HG02642 (cell line): ENCODE results near the gene SHLD2.
"Not testable (repeated sequence)": the region's sequence is repeated elsewhere in the genome, so short reads cannot be mapped to it uniquely, and the experiment has no call there.

ENCODE experiments used
- ATAC-seq: cut with Tn5 transposase; IDR thresholded peaks from one replicate; pipeline ENCODE4 v1.9.1; 2021; ENCODE audit warnings: mild to moderate bottlenecking; ENCODE audit not compliant: unreplicated experiment, poor library complexity

Gene SHLD2

DNA sequence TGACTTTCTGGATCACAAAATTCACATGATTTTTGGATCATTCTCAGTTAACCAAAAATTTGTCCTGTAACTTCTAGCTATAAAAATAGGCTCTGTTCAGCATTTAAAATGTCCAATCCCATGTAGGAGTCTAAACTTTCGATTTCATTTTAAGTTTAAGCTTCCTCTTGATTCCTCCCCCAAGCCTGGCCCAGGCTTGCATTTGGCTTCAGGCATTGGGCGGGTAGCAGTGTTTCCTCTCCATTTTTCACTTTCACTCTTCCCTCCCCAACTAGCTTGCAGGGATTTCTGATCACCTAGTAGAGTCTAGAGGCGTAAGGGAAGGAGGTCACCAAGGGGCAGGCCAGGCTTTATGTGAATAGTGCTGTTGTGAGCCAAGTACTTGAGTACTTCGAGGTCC is 109.8 kb downstream of the SHLD2 start:
- not testable (repeated sequence) for ATAC-seq

- ATAC-seq, result not testable (repeated sequence)
Measured at GRCh38 chr10:87206922-87207321, 111.9 kb downstream of the SHLD2 start.

- ATAC-seq, result not testable (repeated sequence)
Measured at GRCh38 chr10:87210309-87210708, 115.3 kb downstream of the SHLD2 start.

- ATAC-seq, result not testable (repeated sequence)
Measured at GRCh38 chr10:87211848-87212247, 116.8 kb downstream of the SHLD2 start.

DNA sequence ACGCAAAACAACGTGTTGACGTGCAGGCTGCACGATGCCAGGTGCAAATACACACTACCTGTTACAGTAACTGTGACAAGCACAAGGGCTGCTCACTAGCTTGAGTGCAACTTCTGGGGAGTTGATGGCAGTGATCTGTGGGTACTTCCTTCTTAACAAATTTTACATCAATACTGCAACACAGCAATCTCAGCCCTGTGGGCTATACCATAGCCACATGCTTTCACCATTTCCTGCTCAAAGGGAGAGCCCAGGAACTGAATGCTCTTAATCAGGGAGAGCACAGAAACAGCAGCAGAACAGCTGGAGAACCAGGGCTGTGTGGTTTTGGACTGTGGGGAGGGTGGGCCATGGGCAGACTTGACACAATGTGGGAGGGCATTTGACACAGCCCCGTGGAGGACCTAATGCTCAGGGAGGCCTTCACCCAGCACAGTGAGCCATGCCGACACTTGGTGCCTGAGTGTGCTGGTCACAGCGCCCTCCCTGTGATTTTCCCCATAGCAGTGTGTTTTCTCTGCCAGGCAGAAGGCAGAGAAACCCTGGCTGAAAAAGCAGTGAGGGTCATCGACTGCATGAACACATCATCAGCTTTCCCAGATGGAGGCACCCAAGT is 118.3 kb downstream of the SHLD2 start:
- not testable (repeated sequence) for ATAC-seq

GRCh38 chr10:87213806-87214205 is 118.8 kb downstream of the SHLD2 start:
- ATAC-seq, result not testable (repeated sequence)

DNA sequence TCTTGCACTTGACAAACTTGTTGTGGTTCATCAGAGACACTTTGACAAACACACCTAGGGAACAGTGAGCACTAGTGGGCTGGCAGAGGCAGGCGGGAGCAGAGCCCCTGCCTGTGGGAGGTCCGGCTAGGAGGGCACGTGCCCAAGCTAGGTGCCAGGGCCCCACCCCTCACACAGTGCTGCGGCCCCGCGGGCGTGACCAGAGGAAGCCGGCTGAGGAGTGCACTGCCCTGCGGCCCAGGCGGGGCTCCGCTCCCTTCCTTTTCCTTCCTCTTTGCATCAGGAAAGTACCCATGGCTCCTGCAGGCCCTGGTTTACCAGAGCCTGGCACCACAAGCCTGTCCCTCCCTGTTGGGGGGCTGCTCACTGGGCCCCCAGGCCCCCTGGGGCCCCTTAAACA is 121.1 kb downstream of the SHLD2 start:
- ATAC-seq, result not testable (repeated sequence)

DNA sequence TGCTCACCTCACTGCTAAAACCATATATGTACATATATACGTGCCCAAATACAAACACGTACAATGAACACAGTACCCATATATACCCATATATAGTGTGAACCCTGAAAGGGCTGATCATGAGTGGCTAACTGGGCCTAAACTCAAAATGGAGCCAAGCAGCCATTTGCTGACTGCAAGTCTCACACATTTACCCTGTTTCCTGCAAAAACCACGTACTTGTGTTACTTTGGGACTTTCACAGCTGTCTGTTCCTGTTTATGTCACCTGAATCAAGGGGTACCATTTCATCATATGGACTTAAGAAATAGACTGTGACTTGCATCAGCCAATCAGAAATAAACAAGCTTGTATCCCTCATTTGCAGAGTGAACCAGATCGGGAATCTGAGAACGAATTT is 124.4 kb downstream of the SHLD2 start:
- not testable (repeated sequence) for ATAC-seq

DNA sequence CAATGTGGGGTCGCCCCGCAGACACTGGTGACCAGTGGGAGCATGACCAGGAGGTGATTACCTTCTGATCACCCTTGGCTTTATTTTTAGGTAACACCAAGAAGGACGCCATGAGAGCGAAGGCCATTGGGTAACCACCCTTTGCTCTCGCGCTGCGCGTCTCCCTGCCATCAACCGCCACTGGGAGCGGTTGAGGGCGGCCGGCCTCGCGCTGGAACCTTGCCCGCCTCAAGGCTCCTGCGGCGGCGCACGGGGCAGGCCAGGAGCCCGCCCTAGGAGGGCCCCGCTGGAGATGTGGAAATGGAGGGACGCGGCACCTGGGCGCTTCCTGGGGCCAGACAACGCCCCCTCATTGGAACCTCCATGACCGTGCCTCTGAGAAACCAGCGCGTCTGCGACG is 127.8 kb downstream of the SHLD2 start:
- ATAC-seq, result not testable (repeated sequence)

GRCh38 chr10:87225148-87225547 is 130.1 kb downstream of the SHLD2 start, which contains the start of gene NUTM2A:
Gene NUTM2A, plus strand, starts transcription at chr10:87225448. Its CDS starts 383 bp downstream, at chr10:87225831.
- not testable (repeated sequence) for ATAC-seq

- ATAC-seq, result not testable (repeated sequence)
Measured at GRCh38 chr10:87228247-87228646, 133.2 kb downstream of the SHLD2 start.

GRCh38 chr10:87229211-87229610 is 134.2 kb downstream of the SHLD2 start:
- not testable (repeated sequence) for ATAC-seq

GRCh38 chr10:87234854-87235253 is 139.8 kb downstream of the SHLD2 start:
- not testable (repeated sequence) for ATAC-seq

DNA sequence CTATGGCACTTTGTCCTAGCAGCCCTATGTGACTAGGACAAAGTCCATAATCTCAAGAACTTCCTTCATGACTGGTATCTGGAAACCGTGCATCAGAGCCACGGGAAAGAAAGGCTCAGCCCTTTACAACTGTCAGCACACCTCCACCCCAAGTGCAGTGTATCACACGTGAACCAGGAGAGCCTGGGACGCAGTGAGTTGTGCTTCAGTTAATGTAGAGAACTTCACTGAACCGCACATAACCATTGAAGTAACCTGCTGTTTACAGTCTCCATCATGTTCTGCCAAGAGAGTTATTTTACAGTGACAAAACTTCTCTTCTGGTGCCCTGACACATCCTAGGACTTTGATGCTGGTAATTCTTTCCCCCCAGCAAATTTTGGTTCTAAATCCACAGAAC is 142.2 kb downstream of the SHLD2 start:
- not testable (repeated sequence) for ATAC-seq

DNA sequence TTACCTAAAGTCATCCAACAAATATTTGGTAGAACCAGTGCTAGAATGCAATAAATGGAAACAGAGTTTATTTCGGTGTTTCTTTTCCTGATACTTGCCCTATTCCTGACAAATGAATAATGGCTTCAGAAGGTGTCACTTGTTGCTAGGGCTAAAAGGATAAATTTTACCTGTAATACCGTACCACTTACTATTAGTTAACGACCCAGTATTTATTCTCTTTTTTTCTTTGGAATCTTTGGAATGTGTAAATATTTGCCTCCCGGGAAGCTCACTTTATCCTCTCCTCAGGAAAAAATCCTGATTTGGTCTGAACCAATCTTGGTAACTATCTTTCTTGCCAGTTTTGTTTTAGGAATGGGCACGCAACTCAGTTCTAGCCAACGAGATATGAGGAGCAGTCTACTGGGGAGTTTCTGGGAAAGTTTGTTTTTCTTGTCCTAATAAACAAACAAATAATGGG is 144.4 kb downstream of the SHLD2 start:
- ATAC-seq, result not testable (repeated sequence)
